ENCODE results near the gene TNFSF10.

Gene TNFSF10

DNA sequence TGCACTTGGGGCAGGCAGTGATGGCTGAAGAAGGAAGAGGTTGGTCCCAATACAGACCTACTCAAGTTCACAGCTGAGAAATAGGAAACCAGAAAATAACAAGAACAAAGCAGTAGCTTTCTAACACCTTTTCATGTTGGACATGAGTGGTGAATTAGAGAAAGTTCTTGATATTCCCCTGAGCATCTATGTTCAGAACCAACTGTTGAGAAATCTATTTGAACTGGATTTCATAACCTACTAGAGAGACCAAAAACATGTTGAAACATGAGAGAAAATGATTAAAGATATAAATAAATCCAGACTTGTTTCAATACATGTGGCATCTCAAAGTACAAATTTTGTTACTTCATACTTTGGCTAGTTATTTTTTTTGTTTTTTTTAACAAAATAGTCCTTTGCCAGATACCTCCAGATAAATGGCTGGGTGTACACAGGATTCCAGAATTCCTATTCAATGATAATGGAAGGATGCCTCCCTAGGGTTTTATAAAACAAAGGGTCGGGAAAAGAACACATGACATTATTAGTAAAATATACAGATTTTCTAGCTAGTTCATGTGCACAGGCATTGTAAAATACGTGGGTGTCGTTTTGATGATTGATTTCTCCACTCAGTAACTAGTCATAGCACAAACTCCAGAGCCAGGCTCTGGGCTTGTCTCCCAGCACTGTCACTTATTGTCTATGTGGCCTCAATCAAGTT, 34.4 kb upstream of the TNFSF10 start:
- DNase-seq = no peak
- no peaks in the 10 kb centered on the region for H3K27me3 ChIP-seq (replicated peaks)
- H3K36me3 ChIP-seq (replicated peaks) = no peaks in the 10 kb centered on the region
- H3K4me3 ChIP-seq (ENCODE audit: low read depth, low read length) = no peak overlapping the region
- in situ Hi-C loops (cut with HindIII; ENCODE audit: low pct_ligation_motif_present, low sequenced_read_pairs) = no loop called here
- TF ChIP-seq, protein P1, sequence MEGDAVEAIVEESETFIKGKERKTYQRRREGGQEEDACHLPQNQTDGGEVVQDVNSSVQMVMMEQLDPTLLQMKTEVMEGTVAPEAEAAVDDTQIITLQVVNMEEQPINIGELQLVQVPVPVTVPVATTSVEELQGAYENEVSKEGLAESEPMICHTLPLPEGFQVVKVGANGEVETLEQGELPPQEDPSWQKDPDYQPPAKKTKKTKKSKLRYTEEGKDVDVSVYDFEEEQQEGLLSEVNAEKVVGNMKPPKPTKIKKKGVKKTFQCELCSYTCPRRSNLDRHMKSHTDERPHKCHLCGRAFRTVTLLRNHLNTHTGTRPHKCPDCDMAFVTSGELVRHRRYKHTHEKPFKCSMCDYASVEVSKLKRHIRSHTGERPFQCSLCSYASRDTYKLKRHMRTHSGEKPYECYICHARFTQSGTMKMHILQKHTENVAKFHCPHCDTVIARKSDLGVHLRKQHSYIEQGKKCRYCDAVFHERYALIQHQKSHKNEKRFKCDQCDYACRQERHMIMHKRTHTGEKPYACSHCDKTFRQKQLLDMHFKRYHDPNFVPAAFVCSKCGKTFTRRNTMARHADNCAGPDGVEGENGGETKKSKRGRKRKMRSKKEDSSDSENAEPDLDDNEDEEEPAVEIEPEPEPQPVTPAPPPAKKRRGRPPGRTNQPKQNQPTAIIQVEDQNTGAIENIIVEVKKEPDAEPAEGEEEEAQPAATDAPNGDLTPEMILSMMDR (IDR thresholded peaks at IDR 0.05; ENCODE audit: low read depth, low read length, missing control alignments) = no peak
- no peak overlapping the region for H3K27ac ChIP-seq

DNA sequence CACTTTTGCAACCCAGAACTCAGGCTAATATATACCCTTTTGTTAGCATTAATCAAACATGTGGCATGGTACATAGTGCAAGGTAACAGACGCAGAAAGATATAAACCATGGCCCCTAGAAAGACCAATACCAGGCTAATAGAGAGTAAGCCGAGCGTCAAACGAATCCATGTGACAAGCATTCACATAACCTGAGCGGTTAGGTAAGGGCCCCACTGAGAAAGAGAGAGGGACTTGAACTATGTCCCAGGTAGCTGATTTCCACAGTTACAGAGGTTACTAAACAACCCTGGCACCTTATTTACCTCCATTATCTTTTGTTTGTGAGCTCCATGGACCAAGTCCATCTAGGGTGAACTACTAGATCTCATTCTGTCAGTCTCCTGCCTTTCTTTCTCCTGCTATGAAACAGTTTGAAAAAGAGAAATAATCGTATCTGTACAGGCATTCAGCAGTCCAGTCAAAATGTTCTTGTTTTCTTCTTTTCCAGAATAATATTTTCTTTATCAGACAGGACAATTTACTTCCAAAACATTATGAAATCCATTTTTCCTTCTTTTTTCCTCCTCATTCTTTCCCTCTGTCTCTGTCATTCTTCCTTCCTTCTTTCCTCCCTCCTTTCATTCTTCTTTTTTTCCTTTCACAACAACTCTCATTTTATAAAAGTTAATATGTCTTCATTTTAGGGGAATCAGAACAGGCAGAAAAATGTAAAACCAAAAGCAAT, 30.5 kb upstream of the TNFSF10 start:
- in situ Hi-C loops (cut with HindIII; ENCODE audit: low pct_ligation_motif_present, low sequenced_read_pairs) = no loop called here
- Histone ChIP-seq H3K36me3 (replicated peaks) (no peaks in the 10 kb centered on the region), H3K4me3 (ENCODE audit: low read depth, low read length) (no peak overlapping the region), H3K27ac (no peak overlapping the region), H3K27me3 (replicated peaks) (no peaks in the 10 kb centered on the region)
- TF ChIP-seq, protein P1 (IDR thresholded peaks at IDR 0.05; ENCODE audit: low read depth, low read length, missing control alignments) = no peak
- DNase-seq = no peak

DNA sequence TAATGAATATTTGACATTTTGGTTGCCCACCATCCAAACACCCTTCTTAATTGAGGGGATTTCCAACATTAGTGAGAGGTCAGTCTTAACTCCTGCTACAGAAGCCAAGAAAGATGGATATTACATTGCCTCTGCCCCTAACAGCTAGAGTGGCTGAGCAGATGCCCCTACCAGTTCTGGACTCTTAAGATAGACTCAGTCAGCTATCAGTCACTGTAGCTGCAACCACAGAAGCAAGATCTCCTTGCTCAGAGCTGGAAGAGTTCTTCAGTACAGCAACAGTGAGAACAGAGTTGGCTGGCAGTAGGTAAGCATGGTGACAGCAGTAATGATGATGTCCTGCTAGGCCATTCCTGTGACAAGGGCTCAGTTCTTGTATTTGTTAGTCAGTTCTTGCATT, 29.4 kb upstream of the TNFSF10 start:
- in situ Hi-C loops (cut with HindIII; ENCODE audit: low pct_ligation_motif_present, low sequenced_read_pairs) = no loop called here

DNA sequence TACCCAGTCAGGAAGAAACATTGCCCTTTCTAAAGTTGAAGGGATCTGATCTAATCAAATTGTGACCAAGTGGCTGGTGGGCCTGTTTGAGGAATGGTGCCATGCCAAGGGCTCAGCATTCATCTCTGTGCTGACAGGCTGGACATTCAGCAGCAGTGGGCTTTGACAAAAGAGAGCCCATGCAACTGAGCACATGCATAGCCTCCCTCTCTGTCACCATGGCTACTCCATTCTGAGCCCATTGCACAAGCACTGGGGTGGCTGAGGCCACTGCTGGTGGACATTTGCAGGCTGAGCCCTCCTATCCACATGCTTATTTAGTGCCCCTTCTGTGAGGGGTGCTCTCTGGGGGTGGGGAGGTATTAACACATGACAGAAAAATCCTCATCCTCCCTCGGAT, 28.6 kb upstream of the TNFSF10 start:
- Histone ChIP-seq H3K4me3 (ENCODE audit: low read depth, low read length) (no peak overlapping the region), H3K27me3 (replicated peaks) (no peaks in the 10 kb centered on the region), H3K27ac (no peak overlapping the region), H3K36me3 (replicated peaks) (no peaks in the 10 kb centered on the region)
- DNase-seq = no peak
- TF ChIP-seq, protein P1 (IDR thresholded peaks at IDR 0.05; ENCODE audit: low read depth, low read length, missing control alignments) = no peak
- in situ Hi-C loops (cut with HindIII; ENCODE audit: low pct_ligation_motif_present, low sequenced_read_pairs) = no loop called here

More for the DNA sequence above, 29.4 kb upstream of the TNFSF10 start:
- H3K36me3 ChIP-seq (replicated peaks) = no peaks in the 10 kb centered on the region
- H3K27me3 ChIP-seq (replicated peaks) = no peaks in the 10 kb centered on the region
- TF ChIP-seq, protein P1 (IDR thresholded peaks at IDR 0.05; ENCODE audit: low read depth, low read length, missing control alignments) = no peak
- no peak overlapping the region for H3K4me3 ChIP-seq (ENCODE audit: low read depth, low read length)
- no peak overlapping the region for H3K27ac ChIP-seq
- DNase-seq = no peak

DNA sequence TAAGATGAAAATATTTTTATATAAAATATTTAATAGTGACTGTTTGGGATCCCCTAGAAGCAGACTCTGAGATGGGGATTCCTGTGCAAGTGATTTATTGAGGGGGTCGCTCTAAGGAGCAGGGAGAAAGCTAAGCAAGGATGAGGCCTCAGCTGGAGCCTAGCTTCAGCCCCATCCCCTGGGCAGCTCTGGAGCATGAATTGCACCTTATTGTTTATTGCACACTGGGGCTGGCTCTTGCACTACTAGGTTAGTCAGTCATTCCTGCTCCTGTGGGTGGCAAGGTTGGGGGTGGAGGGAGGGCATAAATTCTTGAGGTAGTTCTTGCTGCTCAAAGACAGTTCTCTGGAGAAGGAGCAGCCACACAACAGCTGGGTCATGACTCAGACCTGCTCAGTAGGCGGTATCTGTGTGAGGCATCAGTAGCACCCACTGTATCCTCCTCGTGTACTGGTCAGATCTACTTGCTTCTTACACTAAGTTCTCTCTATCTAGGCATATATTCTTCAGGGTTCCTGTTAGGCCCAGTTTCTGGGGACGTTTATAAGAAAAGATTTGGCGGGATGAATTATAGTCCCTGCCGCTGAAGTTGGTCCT, 27.2 kb upstream of the TNFSF10 start:
- Histone ChIP-seq H3K27me3 (replicated peaks) (no peaks in the 10 kb centered on the region), H3K4me3 (ENCODE audit: low read depth, low read length) (no peak overlapping the region), H3K27ac (no peak overlapping the region), H3K36me3 (replicated peaks) (no peaks in the 10 kb centered on the region)
- DNase-seq = peak; percentile 92
- TF ChIP-seq, protein P1 (IDR thresholded peaks at IDR 0.05; ENCODE audit: low read depth, low read length, missing control alignments) = no peak
- in situ Hi-C loops (cut with HindIII; ENCODE audit: low pct_ligation_motif_present, low sequenced_read_pairs) = no loop called here
